Measurements from ENCODE around the gene SPTBN5. TPM values are rescaled to one million over a fixed set of nuclear protein-coding genes. Genes with fewer than 3 reads are reported as not detected.

SPTBN5 gene
- total RNA-seq, 1 experiment from 2014 or later = 1.2 TPM

DNA sequence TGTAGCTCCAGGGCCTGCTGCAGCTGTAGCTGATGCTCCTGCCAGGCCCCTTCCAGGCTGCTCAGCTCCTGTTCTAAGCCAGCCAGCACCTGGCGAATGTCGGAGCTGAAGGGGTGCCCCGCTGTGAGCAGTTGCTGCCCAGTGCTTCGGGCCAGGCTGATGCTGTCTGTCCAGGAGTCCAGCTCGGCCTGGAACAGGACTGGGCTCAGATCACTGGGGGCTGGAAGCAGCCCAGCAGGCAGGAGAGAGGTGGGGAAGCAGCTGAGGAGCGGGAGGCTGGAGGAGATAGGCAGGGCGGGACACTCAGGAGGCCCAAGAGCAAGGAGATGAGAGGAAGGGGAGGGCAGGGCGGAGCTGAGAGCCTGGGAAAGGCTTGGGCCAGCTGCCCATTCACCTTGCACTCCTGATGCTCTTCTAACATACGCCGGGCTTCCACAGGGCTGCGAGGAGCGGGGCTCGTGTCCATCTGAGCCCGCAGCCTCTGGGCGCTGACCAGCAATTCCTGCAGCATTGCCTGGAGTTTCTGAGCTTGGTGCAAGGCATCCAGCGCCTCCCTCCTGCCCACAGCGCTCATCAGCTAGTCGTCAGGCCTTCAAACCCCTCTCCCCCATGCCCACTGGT is 32.0 kb downstream of the SPTBN5 start:
- H3K27ac Mint-ChIP-seq = no peak overlapping the region
- no peaks in the 10 kb centered on the region for H3K9me3 Mint-ChIP-seq
- DNase-seq (ENCODE audit: low spot score) = no peak
- H3K36me3 Mint-ChIP-seq = no peaks in the 10 kb centered on the region
- ChIA-PET POLR2A (no interaction called here), CTCF (interaction anchor here (0.5 to 2.5 kb wide), 7 partner anchors 11 to 304 kb away, joined by 3 to 27 read pairs (median 4); partner anchors contain the start of genes JMJD7 and MAPKBP1)
- H3K4me3 Mint-ChIP-seq = no peak overlapping the region
- H3K27me3 Mint-ChIP-seq (ENCODE audit: low read depth) = no peaks in the 10 kb centered on the region
- peaks cover 5% of the 10 kb centered on the region for H3K4me1 Mint-ChIP-seq
- no peak for ATAC-seq
- TF ChIP-seq GRHL2 (CRISPR knock-in tag; IDR thresholded peaks at IDR 0.05; ENCODE audit: insufficient replicate concordance, severe bottlenecking) = no peak
- TF ChIP-seq SMAD3 (CRISPR knock-in tag; IDR thresholded peaks at IDR 0.05; ENCODE audit: borderline replicate concordance) = no peak
- no peak for TF ChIP-seq ESRRA (CRISPR knock-in tag; IDR thresholded peaks at IDR 0.05; ENCODE audit: borderline replicate concordance)
- TF ChIP-seq, protein P1, sequence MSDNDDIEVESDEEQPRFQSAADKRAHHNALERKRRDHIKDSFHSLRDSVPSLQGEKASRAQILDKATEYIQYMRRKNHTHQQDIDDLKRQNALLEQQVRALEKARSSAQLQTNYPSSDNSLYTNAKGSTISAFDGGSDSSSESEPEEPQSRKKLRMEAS (CRISPR knock-in tag; IDR thresholded peaks at IDR 0.05) = no peak
- TF ChIP-seq, protein P2, sequence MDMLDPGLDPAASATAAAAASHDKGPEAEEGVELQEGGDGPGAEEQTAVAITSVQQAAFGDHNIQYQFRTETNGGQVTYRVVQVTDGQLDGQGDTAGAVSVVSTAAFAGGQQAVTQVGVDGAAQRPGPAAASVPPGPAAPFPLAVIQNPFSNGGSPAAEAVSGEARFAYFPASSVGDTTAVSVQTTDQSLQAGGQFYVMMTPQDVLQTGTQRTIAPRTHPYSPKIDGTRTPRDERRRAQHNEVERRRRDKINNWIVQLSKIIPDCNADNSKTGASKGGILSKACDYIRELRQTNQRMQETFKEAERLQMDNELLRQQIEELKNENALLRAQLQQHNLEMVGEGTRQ (CRISPR knock-in tag; IDR thresholded peaks at IDR 0.05) = no peak
- TF ChIP-seq, protein P3, sequence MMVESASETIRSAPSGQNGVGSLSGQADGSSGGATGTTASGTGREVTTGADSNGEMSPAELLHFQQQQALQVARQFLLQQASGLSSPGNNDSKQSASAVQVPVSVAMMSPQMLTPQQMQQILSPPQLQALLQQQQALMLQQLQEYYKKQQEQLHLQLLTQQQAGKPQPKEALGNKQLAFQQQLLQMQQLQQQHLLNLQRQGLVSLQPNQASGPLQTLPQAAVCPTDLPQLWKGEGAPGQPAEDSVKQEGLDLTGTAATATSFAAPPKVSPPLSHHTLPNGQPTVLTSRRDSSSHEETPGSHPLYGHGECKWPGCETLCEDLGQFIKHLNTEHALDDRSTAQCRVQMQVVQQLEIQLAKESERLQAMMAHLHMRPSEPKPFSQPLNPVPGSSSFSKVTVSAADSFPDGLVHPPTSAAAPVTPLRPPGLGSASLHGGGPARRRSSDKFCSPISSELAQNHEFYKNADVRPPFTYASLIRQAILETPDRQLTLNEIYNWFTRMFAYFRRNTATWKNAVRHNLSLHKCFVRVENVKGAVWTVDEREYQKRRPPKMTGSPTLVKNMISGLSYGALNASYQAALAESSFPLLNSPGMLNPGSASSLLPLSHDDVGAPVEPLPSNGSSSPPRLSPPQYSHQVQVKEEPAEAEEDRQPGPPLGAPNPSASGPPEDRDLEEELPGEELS (CRISPR knock-in tag; IDR thresholded peaks at IDR 0.05) = no peak
- no peak for TF ChIP-seq GABPB1 (CRISPR knock-in tag; IDR thresholded peaks at IDR 0.05)
- TF ChIP-seq, protein P4, sequence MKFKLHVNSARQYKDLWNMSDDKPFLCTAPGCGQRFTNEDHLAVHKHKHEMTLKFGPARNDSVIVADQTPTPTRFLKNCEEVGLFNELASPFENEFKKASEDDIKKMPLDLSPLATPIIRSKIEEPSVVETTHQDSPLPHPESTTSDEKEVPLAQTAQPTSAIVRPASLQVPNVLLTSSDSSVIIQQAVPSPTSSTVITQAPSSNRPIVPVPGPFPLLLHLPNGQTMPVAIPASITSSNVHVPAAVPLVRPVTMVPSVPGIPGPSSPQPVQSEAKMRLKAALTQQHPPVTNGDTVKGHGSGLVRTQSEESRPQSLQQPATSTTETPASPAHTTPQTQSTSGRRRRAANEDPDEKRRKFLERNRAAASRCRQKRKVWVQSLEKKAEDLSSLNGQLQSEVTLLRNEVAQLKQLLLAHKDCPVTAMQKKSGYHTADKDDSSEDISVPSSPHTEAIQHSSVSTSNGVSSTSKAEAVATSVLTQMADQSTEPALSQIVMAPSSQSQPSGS (CRISPR knock-in tag; IDR thresholded peaks at IDR 0.05; ENCODE audit: borderline replicate concordance, low read depth) = no peak
- TF ChIP-seq, protein P5, sequence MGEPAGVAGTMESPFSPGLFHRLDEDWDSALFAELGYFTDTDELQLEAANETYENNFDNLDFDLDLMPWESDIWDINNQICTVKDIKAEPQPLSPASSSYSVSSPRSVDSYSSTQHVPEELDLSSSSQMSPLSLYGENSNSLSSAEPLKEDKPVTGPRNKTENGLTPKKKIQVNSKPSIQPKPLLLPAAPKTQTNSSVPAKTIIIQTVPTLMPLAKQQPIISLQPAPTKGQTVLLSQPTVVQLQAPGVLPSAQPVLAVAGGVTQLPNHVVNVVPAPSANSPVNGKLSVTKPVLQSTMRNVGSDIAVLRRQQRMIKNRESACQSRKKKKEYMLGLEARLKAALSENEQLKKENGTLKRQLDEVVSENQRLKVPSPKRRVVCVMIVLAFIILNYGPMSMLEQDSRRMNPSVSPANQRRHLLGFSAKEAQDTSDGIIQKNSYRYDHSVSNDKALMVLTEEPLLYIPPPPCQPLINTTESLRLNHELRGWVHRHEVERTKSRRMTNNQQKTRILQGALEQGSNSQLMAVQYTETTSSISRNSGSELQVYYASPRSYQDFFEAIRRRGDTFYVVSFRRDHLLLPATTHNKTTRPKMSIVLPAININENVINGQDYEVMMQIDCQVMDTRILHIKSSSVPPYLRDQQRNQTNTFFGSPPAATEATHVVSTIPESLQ (CRISPR knock-in tag; IDR thresholded peaks at IDR 0.05) = no peak
- TF ChIP-seq SOX15 (CRISPR knock-in tag; IDR thresholded peaks at IDR 0.05) = no peak
- TF ChIP-seq, protein P6, sequence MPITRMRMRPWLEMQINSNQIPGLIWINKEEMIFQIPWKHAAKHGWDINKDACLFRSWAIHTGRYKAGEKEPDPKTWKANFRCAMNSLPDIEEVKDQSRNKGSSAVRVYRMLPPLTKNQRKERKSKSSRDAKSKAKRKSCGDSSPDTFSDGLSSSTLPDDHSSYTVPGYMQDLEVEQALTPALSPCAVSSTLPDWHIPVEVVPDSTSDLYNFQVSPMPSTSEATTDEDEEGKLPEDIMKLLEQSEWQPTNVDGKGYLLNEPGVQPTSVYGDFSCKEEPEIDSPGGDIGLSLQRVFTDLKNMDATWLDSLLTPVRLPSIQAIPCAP (CRISPR knock-in tag; IDR thresholded peaks at IDR 0.05) = no peak
- TF ChIP-seq, protein P7, sequence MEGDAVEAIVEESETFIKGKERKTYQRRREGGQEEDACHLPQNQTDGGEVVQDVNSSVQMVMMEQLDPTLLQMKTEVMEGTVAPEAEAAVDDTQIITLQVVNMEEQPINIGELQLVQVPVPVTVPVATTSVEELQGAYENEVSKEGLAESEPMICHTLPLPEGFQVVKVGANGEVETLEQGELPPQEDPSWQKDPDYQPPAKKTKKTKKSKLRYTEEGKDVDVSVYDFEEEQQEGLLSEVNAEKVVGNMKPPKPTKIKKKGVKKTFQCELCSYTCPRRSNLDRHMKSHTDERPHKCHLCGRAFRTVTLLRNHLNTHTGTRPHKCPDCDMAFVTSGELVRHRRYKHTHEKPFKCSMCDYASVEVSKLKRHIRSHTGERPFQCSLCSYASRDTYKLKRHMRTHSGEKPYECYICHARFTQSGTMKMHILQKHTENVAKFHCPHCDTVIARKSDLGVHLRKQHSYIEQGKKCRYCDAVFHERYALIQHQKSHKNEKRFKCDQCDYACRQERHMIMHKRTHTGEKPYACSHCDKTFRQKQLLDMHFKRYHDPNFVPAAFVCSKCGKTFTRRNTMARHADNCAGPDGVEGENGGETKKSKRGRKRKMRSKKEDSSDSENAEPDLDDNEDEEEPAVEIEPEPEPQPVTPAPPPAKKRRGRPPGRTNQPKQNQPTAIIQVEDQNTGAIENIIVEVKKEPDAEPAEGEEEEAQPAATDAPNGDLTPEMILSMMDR (IDR thresholded peaks at IDR 0.05) = no peak
- TF ChIP-seq TEAD4 (CRISPR knock-in tag; IDR thresholded peaks at IDR 0.05) = no peak
- TF ChIP-seq, protein P8, sequence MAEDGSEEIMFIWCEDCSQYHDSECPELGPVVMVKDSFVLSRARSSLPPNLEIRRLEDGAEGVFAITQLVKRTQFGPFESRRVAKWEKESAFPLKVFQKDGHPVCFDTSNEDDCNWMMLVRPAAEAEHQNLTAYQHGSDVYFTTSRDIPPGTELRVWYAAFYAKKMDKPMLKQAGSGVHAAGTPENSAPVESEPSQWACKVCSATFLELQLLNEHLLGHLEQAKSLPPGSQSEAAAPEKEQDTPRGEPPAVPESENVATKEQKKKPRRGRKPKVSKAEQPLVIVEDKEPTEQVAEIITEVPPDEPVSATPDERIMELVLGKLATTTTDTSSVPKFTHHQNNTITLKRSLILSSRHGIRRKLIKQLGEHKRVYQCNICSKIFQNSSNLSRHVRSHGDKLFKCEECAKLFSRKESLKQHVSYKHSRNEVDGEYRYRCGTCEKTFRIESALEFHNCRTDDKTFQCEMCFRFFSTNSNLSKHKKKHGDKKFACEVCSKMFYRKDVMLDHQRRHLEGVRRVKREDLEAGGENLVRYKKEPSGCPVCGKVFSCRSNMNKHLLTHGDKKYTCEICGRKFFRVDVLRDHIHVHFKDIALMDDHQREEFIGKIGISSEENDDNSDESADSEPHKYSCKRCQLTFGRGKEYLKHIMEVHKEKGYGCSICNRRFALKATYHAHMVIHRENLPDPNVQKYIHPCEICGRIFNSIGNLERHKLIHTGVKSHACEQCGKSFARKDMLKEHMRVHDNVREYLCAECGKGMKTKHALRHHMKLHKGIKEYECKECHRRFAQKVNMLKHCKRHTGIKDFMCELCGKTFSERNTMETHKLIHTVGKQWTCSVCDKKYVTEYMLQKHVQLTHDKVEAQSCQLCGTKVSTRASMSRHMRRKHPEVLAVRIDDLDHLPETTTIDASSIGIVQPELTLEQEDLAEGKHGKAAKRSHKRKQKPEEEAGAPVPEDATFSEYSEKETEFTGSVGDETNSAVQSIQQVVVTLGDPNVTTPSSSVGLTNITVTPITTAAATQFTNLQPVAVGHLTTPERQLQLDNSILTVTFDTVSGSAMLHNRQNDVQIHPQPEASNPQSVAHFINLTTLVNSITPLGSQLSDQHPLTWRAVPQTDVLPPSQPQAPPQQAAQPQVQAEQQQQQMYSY (CRISPR knock-in tag; IDR thresholded peaks at IDR 0.05) = no peak
- TF ChIP-seq ZNF263 (CRISPR knock-in tag; IDR thresholded peaks at IDR 0.05; ENCODE audit: low read depth) = no peak
- no peak for TF ChIP-seq ZNF317 (CRISPR knock-in tag; IDR thresholded peaks at IDR 0.05; ENCODE audit: borderline replicate concordance, low read depth)
- TF ChIP-seq OVOL2 (CRISPR knock-in tag; IDR thresholded peaks at IDR 0.05; ENCODE audit: borderline replicate concordance) = no peak
- TF ChIP-seq, protein P9, sequence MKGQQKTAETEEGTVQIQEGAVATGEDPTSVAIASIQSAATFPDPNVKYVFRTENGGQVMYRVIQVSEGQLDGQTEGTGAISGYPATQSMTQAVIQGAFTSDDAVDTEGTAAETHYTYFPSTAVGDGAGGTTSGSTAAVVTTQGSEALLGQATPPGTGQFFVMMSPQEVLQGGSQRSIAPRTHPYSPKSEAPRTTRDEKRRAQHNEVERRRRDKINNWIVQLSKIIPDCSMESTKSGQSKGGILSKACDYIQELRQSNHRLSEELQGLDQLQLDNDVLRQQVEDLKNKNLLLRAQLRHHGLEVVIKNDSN (CRISPR knock-in tag; IDR thresholded peaks at IDR 0.05) = no peak
- no peak for TF ChIP-seq ZNF232 (CRISPR knock-in tag; IDR thresholded peaks at IDR 0.05)
- no peak for TF ChIP-seq MXD4 (CRISPR knock-in tag; IDR thresholded peaks at IDR 0.05; ENCODE audit: borderline replicate concordance)
